Measurements from ENCODE around the gene ALDH4A1.

Gene ALDH4A1

GRCh38 chr1:18861082-18861481, 41.3 kb downstream of the ALDH4A1 start:
- H3K4me3 ChIP-seq (ENCODE audit: low read depth, low read length), result no peak overlapping the region
- no peak for TF ChIP-seq CTCF (IDR thresholded peaks at IDR 0.05; ENCODE audit: borderline replicate concordance, insufficient read depth, low read depth, low read length)

GRCh38 chr1:18859560-18859959, 42.8 kb downstream of the ALDH4A1 start, which contains the start of gene TAS1R2:
TSS of gene TAS1R2 (minus strand) at chr1:18859660. CDS start at chr1:18859660, 0 bp downstream.
- no peak within 1 kb of the TSS for H3K4me3 ChIP-seq (ENCODE audit: low read depth, low read length)
- TF ChIP-seq CTCF (IDR thresholded peaks at IDR 0.05; ENCODE audit: borderline replicate concordance, insufficient read depth, low read depth, low read length), result no peak

- H3K4me3 ChIP-seq (ENCODE audit: low read depth, low read length), result no peak overlapping the region
- no peak for TF ChIP-seq CTCF (IDR thresholded peaks at IDR 0.05; ENCODE audit: borderline replicate concordance, insufficient read depth, low read depth, low read length)
Observed at GRCh38 chr1:18858070-18858688, 44.2 kb downstream of the ALDH4A1 start.

DNA sequence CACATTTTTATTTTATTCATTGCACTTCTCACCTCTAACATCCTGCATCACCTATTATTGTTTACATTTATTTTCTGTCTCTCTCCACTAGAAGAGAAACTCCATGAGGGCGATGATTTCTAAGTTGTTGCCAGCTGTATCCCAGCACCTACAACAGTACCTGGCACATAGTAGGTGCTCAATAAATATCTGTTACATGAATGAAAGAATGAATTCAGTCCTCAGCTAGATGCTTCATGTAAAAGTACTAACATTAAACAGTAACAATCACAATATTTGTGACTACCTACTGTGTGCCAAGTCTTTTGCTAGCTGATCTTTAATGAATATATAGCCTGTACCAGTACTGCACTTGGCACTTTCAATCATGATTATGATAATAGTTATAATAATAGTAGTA, 45.9 kb downstream of the ALDH4A1 start:
- no peak overlapping the region for H3K4me3 ChIP-seq (ENCODE audit: low read depth, low read length)
- no peak for TF ChIP-seq CTCF (IDR thresholded peaks at IDR 0.05; ENCODE audit: borderline replicate concordance, insufficient read depth, low read depth, low read length)

DNA sequence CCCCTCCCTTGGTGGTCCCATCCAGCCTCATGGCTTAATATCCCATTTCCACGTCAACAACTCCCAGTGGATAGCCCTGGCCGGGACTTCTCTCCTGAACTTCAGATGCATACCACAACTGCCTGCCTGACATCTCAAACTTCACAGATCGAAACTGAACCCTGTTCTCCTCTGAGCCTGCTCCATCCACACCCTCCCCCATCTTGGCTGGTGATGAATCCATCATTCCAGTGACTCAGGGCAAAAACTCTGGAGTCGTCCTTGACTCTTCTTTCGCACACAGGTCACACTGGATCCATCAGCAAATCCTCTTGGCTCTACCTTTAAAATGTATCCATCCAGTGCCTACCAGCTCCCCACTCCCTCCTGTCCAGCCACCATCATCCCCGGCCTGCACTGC, 46.8 kb downstream of the ALDH4A1 start:
- H3K4me3 ChIP-seq (ENCODE audit: low read depth, low read length), result no peak overlapping the region
- no peak for TF ChIP-seq CTCF (IDR thresholded peaks at IDR 0.05; ENCODE audit: borderline replicate concordance, insufficient read depth, low read depth, low read length)

DNA sequence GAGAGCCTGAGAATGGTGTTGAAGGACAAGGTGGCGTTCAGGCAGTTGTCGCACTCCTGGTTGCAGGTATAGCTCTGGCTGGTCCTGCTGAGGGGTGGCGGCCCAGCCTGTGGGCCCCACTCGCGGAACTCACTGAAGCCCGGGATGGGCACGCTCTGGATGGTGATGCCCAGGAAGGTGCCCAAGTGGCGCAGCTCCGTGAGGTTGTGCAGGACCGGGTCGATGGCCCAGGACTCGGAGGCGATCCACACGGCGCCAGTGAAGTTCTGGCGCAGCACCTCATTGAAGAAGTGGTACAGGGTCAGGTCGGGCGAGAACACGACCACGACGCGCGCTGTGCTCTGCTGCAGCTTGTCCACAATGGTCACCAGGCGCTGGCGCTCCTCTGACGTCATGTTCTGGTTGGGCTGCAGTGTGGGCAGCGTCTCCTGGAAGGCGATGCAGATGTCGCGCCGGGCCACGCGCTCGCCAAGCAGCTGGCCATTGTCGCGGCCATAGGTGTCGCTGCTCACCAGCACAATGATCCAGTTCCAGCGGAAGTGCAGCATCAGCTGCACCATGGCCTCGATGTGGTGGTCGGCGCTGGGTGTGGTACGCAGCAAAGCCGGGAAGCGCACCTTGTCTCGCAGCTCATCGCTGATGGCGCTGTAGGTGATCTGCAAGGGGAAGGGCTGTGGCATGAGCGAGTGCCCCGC, 47.9 kb downstream of the ALDH4A1 start:
- no peak for TF ChIP-seq CTCF (IDR thresholded peaks at IDR 0.05; ENCODE audit: borderline replicate concordance, insufficient read depth, low read depth, low read length)
- no peak overlapping the region for H3K4me3 ChIP-seq (ENCODE audit: low read depth, low read length)

- no peak overlapping the region for H3K4me3 ChIP-seq (ENCODE audit: low read depth, low read length)
- no peak for TF ChIP-seq CTCF (IDR thresholded peaks at IDR 0.05; ENCODE audit: borderline replicate concordance, insufficient read depth, low read depth, low read length)
Observed at GRCh38 chr1:18852501-18852900, 49.9 kb downstream of the ALDH4A1 start.

Measured in GM12875 (cell line).